Measurements from ENCODE around the gene PXK. TPM values are rescaled to one million over a fixed set of nuclear protein-coding genes. Genes with fewer than 3 reads are reported as not detected.

Gene PXK
- total RNA-seq, 2 experiments from 2014 or later, result 68.7 to 125 TPM

DNA sequence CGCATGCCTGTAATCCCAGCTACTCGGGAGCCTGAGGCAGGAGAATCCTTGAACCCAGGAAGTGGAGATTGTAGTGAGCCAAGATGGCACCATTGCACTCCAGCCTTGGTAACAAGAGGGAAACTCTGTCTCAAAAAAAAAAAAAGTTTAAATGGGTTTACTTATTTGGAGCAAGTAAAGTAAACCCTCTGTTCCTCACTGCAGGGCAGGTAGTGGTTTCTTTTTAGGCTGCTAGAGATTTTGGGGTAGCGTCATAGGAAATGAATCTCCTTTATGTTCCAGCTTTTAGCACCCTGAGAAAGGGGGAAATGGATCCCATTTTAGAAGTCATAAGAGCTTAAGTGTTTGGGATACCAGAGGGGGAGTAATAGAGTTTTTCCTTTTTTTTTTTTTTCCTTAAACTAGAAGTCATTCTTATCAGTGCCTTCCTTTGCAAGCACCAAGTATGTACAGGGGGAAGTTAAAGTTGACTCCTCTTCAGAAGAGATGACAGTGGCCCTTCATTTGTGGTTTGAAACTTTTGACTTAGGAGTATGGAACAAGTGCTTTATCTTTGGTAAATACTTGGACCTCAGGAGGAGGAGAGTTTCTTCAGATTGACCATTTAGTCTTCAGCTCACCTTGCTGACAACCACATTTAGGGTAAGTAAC is 8.0 kb downstream of the PXK start:
- CTCF ChIA-PET (ENCODE audit: unreplicated experiment), result interaction anchor here (0.7 to 2.6 kb wide), 2 partner anchors 12 to 15 kb away, joined by 3 to 7 read pairs; no protein-coding TSS in a partner anchor
- Histone ChIP-seq H4K20me1 (ENCODE audit: insufficient read depth, low read length) (no peaks in the 10 kb centered on the region), H3K4me2 (ENCODE audit: low read length) (peak overlapping the region; percentile 60), H3K9me2 (ENCODE audit: insufficient read depth, low read length) (no peaks in the 10 kb centered on the region), H3K4me1 (ENCODE audit: insufficient read depth, low read length, poor library complexity, severe bottlenecking) (peaks cover 97% of the 10 kb centered on the region), H3K36me3 (ENCODE audit: insufficient read depth, low read length) (peaks cover 86% of the 10 kb centered on the region), H3K9me3 (ENCODE audit: low read length) (no peaks in the 10 kb centered on the region), H3K27ac (ENCODE audit: low read depth, low read length, poor library complexity, severe bottlenecking) (peak overlapping the region; percentile 63), H2AFZ (ENCODE audit: low read length) (no peak overlapping the region), H3K4me3 (ENCODE audit: low read depth, low read length, poor library complexity, severe bottlenecking) (peak overlapping the region; percentile 8), H3K79me2 (ENCODE audit: insufficient read depth, low read depth, low read length) (peaks cover 100% of the 10 kb centered on the region)
- TF ChIP-seq EZH2phosphoT487 (IDR thresholded peaks at IDR 0.05; ENCODE audit: borderline replicate concordance, low read depth, low read length), result no peak
- no peak for TF ChIP-seq CTCF (conservative IDR thresholded peaks at IDR 0.05; ENCODE audit: low read length)
- POLR2A ChIA-PET, result interaction anchor here (0.8 to 19.4 kb wide), 6 partner anchors 10 to 61 kb away, joined by 3 to 711 read pairs (median 5); no protein-coding TSS in a partner anchor
- intact Hi-C loops (cut with micrococcal nuclease; ENCODE audit: unreplicated experiment), result no loop called here
- BruUV-seq (replicated peaks), result no TSS peak
- DNase-seq (ENCODE audit: low spot score), result no peak

DNA sequence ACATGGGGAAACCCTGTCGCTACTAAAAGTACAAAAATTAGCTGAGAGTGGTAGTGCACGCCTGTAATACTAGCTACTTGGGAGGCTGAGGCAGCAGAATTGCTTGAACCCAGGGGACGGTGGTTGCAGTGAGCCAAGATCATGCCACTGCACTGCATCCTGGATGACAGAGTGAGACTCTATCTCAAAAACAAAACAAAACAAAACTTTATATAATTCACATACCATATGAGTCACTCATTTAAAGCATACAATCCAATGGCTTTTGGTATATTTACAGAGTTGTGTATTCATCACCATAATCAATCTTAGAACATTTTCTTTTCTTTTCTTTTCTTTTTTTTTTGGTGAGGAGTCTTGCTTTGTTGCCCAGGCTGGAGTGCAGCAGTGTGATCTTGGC is 8.7 kb downstream of the PXK start:
- Histone ChIP-seq H3K36me3 (ENCODE audit: insufficient read depth, low read length) (peaks cover 88% of the 10 kb centered on the region), H2AFZ (ENCODE audit: low read length) (no peak overlapping the region), H3K4me2 (ENCODE audit: low read length) (peak overlapping the region; percentile 60), H3K79me2 (ENCODE audit: insufficient read depth, low read depth, low read length) (peaks cover 100% of the 10 kb centered on the region), H3K9me3 (ENCODE audit: low read length) (no peaks in the 10 kb centered on the region), H3K4me1 (ENCODE audit: insufficient read depth, low read length, poor library complexity, severe bottlenecking) (peaks cover 98% of the 10 kb centered on the region), H3K9me2 (ENCODE audit: insufficient read depth, low read length) (no peaks in the 10 kb centered on the region), H3K4me3 (ENCODE audit: low read depth, low read length, poor library complexity, severe bottlenecking) (peak overlapping the region; percentile 8), H4K20me1 (ENCODE audit: insufficient read depth, low read length) (no peaks in the 10 kb centered on the region), H3K27ac (ENCODE audit: low read depth, low read length, poor library complexity, severe bottlenecking) (peak overlapping the region; percentile 63)
- CTCF ChIA-PET (ENCODE audit: unreplicated experiment), result interaction anchor here (2.6 kb wide), 1 partner anchor 11 kb away, joined by 7 read pairs; no protein-coding TSS in a partner anchor
- no peak for TF ChIP-seq CTCF (conservative IDR thresholded peaks at IDR 0.05; ENCODE audit: low read length)
- no peak for TF ChIP-seq EZH2phosphoT487 (IDR thresholded peaks at IDR 0.05; ENCODE audit: borderline replicate concordance, low read depth, low read length)
- intact Hi-C loops (cut with micrococcal nuclease; ENCODE audit: unreplicated experiment), result no loop called here
- POLR2A ChIA-PET, result interaction anchor here (0.7 to 19.4 kb wide), 6 partner anchors 10 to 93 kb away, joined by 3 to 711 read pairs (median 4); no protein-coding TSS in a partner anchor
- no TSS peak for BruUV-seq (replicated peaks)
- DNase-seq (ENCODE audit: low spot score), result no peak

DNA sequence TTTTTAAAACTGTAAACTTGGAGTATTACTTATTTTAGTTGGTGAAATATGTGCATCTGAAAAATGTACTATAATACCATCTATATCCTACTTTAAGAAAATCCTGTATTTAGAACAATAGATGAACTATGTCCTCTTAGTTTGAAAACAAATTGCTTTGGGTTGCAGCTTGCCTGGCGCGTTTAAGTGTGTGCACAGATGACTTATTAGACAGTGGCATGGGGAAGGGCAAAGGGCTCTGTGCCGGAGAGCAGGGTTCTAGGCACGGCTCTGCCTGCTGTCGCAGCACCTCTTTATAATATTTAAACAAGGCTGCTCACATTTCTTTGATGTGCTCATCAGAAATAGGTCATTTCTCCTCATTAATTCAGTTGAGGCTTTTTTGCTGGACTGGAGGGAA is 10.0 kb downstream of the PXK start:
- peak overlapping the region; percentile 13 for H3K4me3 ChIP-seq (ENCODE audit: low read depth, low read length, poor library complexity, severe bottlenecking)
- ChIA-PET POLR2A (interaction anchor here (0.8 to 19.4 kb wide), 4 partner anchors 8 to 72 kb away, joined by 3 to 711 read pairs (median 4); no protein-coding TSS in a partner anchor), CTCF (ENCODE audit: unreplicated experiment) (interaction anchor here (0.6 to 2.6 kb wide), 2 partner anchors 9 to 10 kb away, joined by 3 to 7 read pairs; no protein-coding TSS in a partner anchor)
- H3K4me2 ChIP-seq (ENCODE audit: low read length), result peak overlapping the region; percentile 60
- H3K9me2 ChIP-seq (ENCODE audit: insufficient read depth, low read length), result no peaks in the 10 kb centered on the region
- no peak overlapping the region for H2AFZ ChIP-seq (ENCODE audit: low read length)
- H3K9me3 ChIP-seq (ENCODE audit: low read length), result no peaks in the 10 kb centered on the region
- intact Hi-C loops (cut with micrococcal nuclease; ENCODE audit: unreplicated experiment), result no loop called here
- DNase-seq (ENCODE audit: low spot score), result no peak
- peaks cover 84% of the 10 kb centered on the region for H3K36me3 ChIP-seq (ENCODE audit: insufficient read depth, low read length)
- H4K20me1 ChIP-seq (ENCODE audit: insufficient read depth, low read length), result no peaks in the 10 kb centered on the region
- H3K27ac ChIP-seq (ENCODE audit: low read depth, low read length, poor library complexity, severe bottlenecking), result peak overlapping the region; percentile 63
- H3K4me1 ChIP-seq (ENCODE audit: insufficient read depth, low read length, poor library complexity, severe bottlenecking), result peaks cover 98% of the 10 kb centered on the region
- BruUV-seq (replicated peaks), result no TSS peak
- H3K79me2 ChIP-seq (ENCODE audit: insufficient read depth, low read depth, low read length), result peaks cover 99% of the 10 kb centered on the region
- no peak for TF ChIP-seq CTCF (conservative IDR thresholded peaks at IDR 0.05; ENCODE audit: low read length)
- TF ChIP-seq EZH2phosphoT487 (IDR thresholded peaks at IDR 0.05; ENCODE audit: borderline replicate concordance, low read depth, low read length), result no peak

Measured in OCI-LY7 (cell line).